ENCODE measurements around the gene NLRP6.
A peak's percentile ranks its signal among the peaks of the same experiment; 100 is the strongest.

GRCh38 chr11:313787-314553 lies 35.8 kb downstream of the NLRP6 start, which contains the start of gene IFITM1:
- TF ChIP-seq TAF1 (IDR thresholded peaks at IDR 0.05; ENCODE audit: borderline replicate concordance, low read depth, low read length) (peak; percentile 84), POLR2AphosphoS5 (IDR thresholded peaks at IDR 0.05; ENCODE audit: low read depth, low read length) (peak; percentile 97), POLR2A (IDR thresholded peaks at IDR 0.05; ENCODE audit: low read depth, low read length) (peak; percentile 94)

All from GM12892 (cell line).